ENCODE data around the gene TRPM5.

DNA sequence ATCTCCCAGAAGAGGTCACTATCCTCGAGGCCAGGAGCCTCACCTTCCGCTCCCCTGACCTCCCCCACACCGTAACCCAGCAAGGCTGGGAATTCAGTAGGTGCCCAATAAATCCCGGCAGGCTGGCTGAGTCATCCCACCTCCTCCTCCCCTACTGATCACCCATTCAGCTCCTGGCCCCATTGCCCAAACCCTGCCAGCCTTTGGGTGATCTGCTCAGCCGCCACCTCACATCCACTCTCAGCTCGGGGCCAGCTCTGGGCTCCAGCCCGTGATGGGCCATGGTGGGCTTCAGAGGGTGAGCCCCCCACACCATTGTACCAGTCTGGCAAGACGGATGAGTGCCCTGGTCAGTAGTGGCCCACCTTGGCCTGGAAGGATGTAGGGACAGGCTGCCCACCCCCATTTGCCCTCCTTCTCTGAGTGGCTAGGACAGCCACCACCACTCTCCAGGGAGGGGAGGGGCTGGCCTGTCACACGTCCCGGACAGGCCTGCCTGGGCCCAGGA lies 8.2 kb downstream of the TRPM5 start:
- no peak for TF ChIP-seq POLR2A (IDR thresholded peaks at IDR 0.05)
- TF ChIP-seq, protein P1, sequence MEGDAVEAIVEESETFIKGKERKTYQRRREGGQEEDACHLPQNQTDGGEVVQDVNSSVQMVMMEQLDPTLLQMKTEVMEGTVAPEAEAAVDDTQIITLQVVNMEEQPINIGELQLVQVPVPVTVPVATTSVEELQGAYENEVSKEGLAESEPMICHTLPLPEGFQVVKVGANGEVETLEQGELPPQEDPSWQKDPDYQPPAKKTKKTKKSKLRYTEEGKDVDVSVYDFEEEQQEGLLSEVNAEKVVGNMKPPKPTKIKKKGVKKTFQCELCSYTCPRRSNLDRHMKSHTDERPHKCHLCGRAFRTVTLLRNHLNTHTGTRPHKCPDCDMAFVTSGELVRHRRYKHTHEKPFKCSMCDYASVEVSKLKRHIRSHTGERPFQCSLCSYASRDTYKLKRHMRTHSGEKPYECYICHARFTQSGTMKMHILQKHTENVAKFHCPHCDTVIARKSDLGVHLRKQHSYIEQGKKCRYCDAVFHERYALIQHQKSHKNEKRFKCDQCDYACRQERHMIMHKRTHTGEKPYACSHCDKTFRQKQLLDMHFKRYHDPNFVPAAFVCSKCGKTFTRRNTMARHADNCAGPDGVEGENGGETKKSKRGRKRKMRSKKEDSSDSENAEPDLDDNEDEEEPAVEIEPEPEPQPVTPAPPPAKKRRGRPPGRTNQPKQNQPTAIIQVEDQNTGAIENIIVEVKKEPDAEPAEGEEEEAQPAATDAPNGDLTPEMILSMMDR (IDR thresholded peaks at IDR 0.05), result no peak

All from prostate gland (tissue), 2 donors.